DOHH2 (cell line): ENCODE measurements around the gene WWOX.

Experiments
- H3F3A ChIP-seq: fragments of 200-600 bp; sonication (generic), shearing (Covaris generic); 2 replicates; pipeline ENCODE4 v1.6.0; 2016; ENCODE audit warnings: antibody characterized with exemption, mild to moderate bottlenecking; ENCODE audit not compliant: control insufficient read depth, insufficient read depth
- H3K27ac ChIP-seq: fragments of 200-600 bp; sonication (generic); 2 replicates; pipeline ENCODE4 v1.5.1; 2014; ENCODE audit warnings: low read depth, mild to moderate bottlenecking, low read length, moderate library complexity
- H3K27me3 ChIP-seq: fragments of 200-600 bp; sonication (generic); 2 replicates; pipeline ENCODE4 v1.6.1; 2014; ENCODE audit warnings: mild to moderate bottlenecking, low read length, mixed read lengths; ENCODE audit not compliant: control insufficient read depth
- H3K36me3 ChIP-seq: fragments of 200-600 bp; sonication (generic); 2 replicates; pipeline ENCODE4 v1.6.1; 2014; ENCODE audit warnings: mild to moderate bottlenecking, low read length, moderate library complexity, mixed read lengths; ENCODE audit not compliant: control insufficient read depth
- H3K4me1 ChIP-seq: fragments of 200-600 bp; sonication (generic); 2 replicates; pipeline ENCODE4 v1.6.1; 2014; ENCODE audit warnings: mild to moderate bottlenecking, low read length, mixed read lengths; ENCODE audit not compliant: control insufficient read depth
- H3K4me2 ChIP-seq: fragments of 200-600 bp; sonication (generic); 2 replicates; pipeline ENCODE4 v1.6.0; 2014; ENCODE audit warnings: mild to moderate bottlenecking, low read length, moderate library complexity
- H3K4me3 ChIP-seq: fragments of 200-600 bp; sonication (generic); 2 replicates; pipeline ENCODE4 v1.5.1; 2014; ENCODE audit warnings: mild to moderate bottlenecking, low read length, mixed read lengths
- H3K79me2 ChIP-seq: fragments of 200-600 bp; sonication (generic); 2 replicates; pipeline ENCODE4 v1.6.1; 2014; ENCODE audit warnings: mild to moderate bottlenecking, low read length, mixed read lengths; ENCODE audit not compliant: control insufficient read depth
- H3K9me2 ChIP-seq: fragments of 200-600 bp; sonication (generic); replicated peaks from 2 replicates; pipeline ENCODE4 v1.6.1; 2014; ENCODE audit warnings: mild to moderate bottlenecking, low read length, mixed read lengths; ENCODE audit not compliant: control insufficient read depth
- H3K9me3 ChIP-seq: fragments of 200-600 bp; sonication (generic); 2 replicates; pipeline ENCODE4 v1.6.1; 2014; ENCODE audit warnings: antibody characterized with exemption, low read length, mixed read lengths; ENCODE audit not compliant: control insufficient read depth, insufficient read depth
- H4K20me1 ChIP-seq: fragments of 200-600 bp; sonication (generic); 2 replicates; pipeline ENCODE4 v1.6.0; 2014; ENCODE audit warnings: low read depth, mild to moderate bottlenecking, antibody characterized with exemption, low read length, moderate library complexity; ENCODE audit not compliant: control insufficient read depth, insufficient read depth
- EZH2phosphoT487 ChIP-seq: fragments of 200-600 bp; sonication (generic); IDR thresholded peaks from 2 replicates; pipeline ENCODE4 v1.6.1; 2017; ENCODE audit warnings: borderline replicate concordance, mild to moderate bottlenecking, antibody characterized with exemption, low read length, moderate library complexity, mixed read lengths
- TF ChIP-seq, protein P1 (sequence below): fragments of 200-600 bp; sonication (generic); IDR thresholded peaks from one replicate; pipeline ENCODE4 v1.5.1; 2014; ENCODE audit warnings: antibody characterized with exemption, mild to moderate bottlenecking, low read depth, low read length; ENCODE audit not compliant: poor library complexity, severe bottlenecking

Gene WWOX

DNA sequence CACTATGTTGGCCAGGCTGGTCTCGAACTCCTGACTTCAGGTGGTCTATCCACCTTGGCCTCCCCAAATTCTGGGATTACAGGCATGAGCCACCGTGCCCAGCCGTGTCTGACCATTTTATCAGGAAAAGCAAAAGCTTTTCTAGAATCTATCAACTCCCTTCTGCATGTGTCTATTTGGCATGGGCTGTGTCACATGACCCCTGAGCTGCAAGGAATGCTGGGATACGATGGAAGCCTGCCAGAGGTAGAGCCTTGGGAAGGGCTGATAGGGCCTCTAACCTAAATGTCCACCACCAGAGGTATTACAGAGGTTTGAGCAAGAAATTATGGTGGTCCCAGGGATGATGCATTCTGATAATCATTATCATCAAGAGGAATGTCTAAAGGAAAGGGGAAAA lies 616.2 kb downstream of the WWOX start:
- H3K4me2 ChIP-seq, result no peak overlapping the region
- no peaks in the 10 kb centered on the region for H4K20me1 ChIP-seq
- H3K27ac ChIP-seq, result no peak overlapping the region
- no peaks in the 10 kb centered on the region for H3K9me3 ChIP-seq
- no peaks in the 10 kb centered on the region for H3F3A ChIP-seq
- no peaks in the 10 kb centered on the region for H3K79me2 ChIP-seq
- H3K36me3 ChIP-seq, result no peaks in the 10 kb centered on the region
- no peaks in the 10 kb centered on the region for H3K9me2 ChIP-seq
- TF ChIP-seq EZH2phosphoT487, result no peak
- TF ChIP-seq, protein P1, sequence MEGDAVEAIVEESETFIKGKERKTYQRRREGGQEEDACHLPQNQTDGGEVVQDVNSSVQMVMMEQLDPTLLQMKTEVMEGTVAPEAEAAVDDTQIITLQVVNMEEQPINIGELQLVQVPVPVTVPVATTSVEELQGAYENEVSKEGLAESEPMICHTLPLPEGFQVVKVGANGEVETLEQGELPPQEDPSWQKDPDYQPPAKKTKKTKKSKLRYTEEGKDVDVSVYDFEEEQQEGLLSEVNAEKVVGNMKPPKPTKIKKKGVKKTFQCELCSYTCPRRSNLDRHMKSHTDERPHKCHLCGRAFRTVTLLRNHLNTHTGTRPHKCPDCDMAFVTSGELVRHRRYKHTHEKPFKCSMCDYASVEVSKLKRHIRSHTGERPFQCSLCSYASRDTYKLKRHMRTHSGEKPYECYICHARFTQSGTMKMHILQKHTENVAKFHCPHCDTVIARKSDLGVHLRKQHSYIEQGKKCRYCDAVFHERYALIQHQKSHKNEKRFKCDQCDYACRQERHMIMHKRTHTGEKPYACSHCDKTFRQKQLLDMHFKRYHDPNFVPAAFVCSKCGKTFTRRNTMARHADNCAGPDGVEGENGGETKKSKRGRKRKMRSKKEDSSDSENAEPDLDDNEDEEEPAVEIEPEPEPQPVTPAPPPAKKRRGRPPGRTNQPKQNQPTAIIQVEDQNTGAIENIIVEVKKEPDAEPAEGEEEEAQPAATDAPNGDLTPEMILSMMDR, result no peak
- H3K27me3 ChIP-seq, result no peaks in the 10 kb centered on the region
- H3K4me1 ChIP-seq, result no peaks in the 10 kb centered on the region
- no peak overlapping the region for H3K4me3 ChIP-seq

DNA sequence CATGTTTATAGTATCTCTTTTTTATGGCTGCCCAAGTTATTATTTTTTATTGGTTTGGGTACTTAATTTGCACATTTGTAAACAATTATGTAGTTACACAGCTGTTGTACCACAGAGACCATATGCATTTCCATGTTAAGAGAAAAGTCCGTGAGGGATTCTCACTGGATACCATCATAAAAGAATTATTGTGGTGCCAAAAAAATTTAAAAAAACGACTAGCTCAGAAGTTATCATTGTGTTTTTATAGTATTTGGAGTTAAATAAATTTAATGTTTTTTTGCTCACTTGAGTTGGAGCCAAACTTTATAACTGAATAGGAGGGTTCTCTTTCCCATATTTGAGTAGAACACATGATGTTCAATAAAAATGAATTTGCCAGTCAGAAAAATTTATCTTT lies 618.7 kb downstream of the WWOX start:
- H3K27me3 ChIP-seq, result no peaks in the 10 kb centered on the region
- no peaks in the 10 kb centered on the region for H3K36me3 ChIP-seq
- H3K79me2 ChIP-seq, result no peaks in the 10 kb centered on the region
- H3K9me2 ChIP-seq, result no peaks in the 10 kb centered on the region
- H4K20me1 ChIP-seq, result no peaks in the 10 kb centered on the region
- H3K4me1 ChIP-seq, result no peaks in the 10 kb centered on the region
- H3K4me3 ChIP-seq, result no peak overlapping the region
- H3K27ac ChIP-seq, result no peak overlapping the region
- no peaks in the 10 kb centered on the region for H3F3A ChIP-seq
- no peak for TF ChIP-seq EZH2phosphoT487
- TF ChIP-seq, protein P1, result no peak
- H3K4me2 ChIP-seq, result no peak overlapping the region
- no peaks in the 10 kb centered on the region for H3K9me3 ChIP-seq

DNA sequence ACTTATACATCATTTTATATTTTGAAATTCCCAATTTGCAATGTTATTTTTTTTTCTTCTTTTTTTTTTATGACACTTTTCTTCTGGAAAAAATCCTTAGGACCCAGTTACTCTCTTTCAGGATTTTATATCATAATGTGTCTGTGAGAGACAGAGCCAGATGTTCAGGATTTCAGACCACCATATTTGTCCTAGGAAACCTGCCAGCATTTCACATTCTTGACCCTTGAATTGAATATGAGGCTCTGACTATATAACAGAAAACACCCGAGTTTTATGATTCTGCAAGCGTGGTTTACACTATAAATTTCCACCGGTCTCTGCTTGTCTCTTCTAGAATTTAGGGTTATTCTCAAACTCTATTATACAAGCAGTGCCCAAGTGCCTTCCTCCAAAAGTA lies 621.0 kb downstream of the WWOX start:
- H3K79me2 ChIP-seq, result no peaks in the 10 kb centered on the region
- no peaks in the 10 kb centered on the region for H3K27me3 ChIP-seq
- no peak for TF ChIP-seq EZH2phosphoT487
- TF ChIP-seq, protein P1, result no peak
- H3K36me3 ChIP-seq, result no peaks in the 10 kb centered on the region
- H3K4me1 ChIP-seq, result no peaks in the 10 kb centered on the region
- no peak overlapping the region for H3K4me3 ChIP-seq
- H3F3A ChIP-seq, result no peaks in the 10 kb centered on the region
- no peaks in the 10 kb centered on the region for H3K9me2 ChIP-seq
- no peak overlapping the region for H3K27ac ChIP-seq
- H3K9me3 ChIP-seq, result no peaks in the 10 kb centered on the region
- no peaks in the 10 kb centered on the region for H4K20me1 ChIP-seq
- no peak overlapping the region for H3K4me2 ChIP-seq

DNA sequence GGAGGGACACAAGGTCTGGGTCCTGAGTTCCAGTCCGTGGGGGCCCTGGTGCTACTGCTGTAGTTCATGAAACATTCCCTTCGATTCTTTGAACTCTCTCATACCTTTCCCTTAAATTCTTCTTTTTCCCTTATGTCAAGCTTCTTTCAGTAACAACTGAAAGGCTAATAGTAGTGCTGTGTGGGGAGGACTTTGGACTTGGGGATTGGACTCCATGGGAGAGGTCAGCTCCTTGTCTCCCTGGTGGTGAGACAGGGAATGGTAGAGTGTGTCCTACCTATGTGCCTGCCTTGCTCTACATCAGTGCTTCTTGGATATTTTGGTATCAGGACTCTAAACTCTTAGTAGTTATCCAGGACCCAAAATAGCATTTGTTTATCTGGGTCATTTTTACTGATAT lies 628.1 kb downstream of the WWOX start:
- no peak for TF ChIP-seq EZH2phosphoT487
- TF ChIP-seq, protein P1, result no peak
- no peak overlapping the region for H3K4me3 ChIP-seq
- no peak overlapping the region for H3K4me2 ChIP-seq
- H4K20me1 ChIP-seq, result no peaks in the 10 kb centered on the region
- H3F3A ChIP-seq, result no peaks in the 10 kb centered on the region
- 0 out of 2 replicates have a peak, but pooled peaks cover 3% of the 10 kb centered on the region for H3K4me1 ChIP-seq
- H3K27me3 ChIP-seq, result no peaks in the 10 kb centered on the region
- no peak overlapping the region for H3K27ac ChIP-seq
- no peaks in the 10 kb centered on the region for H3K9me3 ChIP-seq
- no peaks in the 10 kb centered on the region for H3K79me2 ChIP-seq
- H3K36me3 ChIP-seq, result no peaks in the 10 kb centered on the region
- H3K9me2 ChIP-seq, result no peaks in the 10 kb centered on the region
